GM12878 (cell line): ENCODE measurements around the gene ALG8. TPM values are rescaled to one million over a fixed set of nuclear protein-coding genes. Genes with fewer than 3 reads are reported as not detected.

Experiments
- ATAC-seq: fragments of 200-7000 bp; cut with Tn5 transposase; 3 replicates; pipeline ENCODE4 v1.9.1; 2020; ENCODE audit warnings: mild to moderate bottlenecking, moderate library complexity
- BruUV-seq: library from RNA; stranded (reverse); fragments of 400-500 nt; replicated peaks from 2 replicates; lab custom pipeline; 2021; lab: Mats Ljungman, UMichigan
- CTCF ChIA-PET: fragments of 300-600 bp; sonication (Branson Sonifier 250); formaldehyde crosslinking; extraction: SDS; loops from one replicate; lab custom pipeline; 2021; ENCODE audit warnings: inconsistent platforms; lab: Yijun Ruan, JAX
- POLR2A ChIA-PET: fragments of 350-600 bp; formaldehyde crosslinking; extraction: SDS; loops from one replicate; lab custom pipeline; 2021; ENCODE audit warnings: inconsistent platforms; lab: Charles Lee
- RAD21 ChIA-PET: fragments of 300-600 bp; sonication (Branson Sonifier 250); formaldehyde crosslinking; loops from one replicate; lab custom pipeline; 2023; ENCODE audit warnings: antibody characterized with exemption; ENCODE audit not compliant: unreplicated experiment; lab: Charles Lee
- SMC1A ChIA-PET: fragments of 300-600 bp; sonication (Branson Sonifier 250); formaldehyde crosslinking; loops from one replicate; lab custom pipeline; 2023; ENCODE audit not compliant: unreplicated experiment, uncharacterized antibody; lab: Charles Lee
- DNase-seq: peaks from one replicate; pipeline ENCODE4 v3.0.0-alpha.2; 2011; ENCODE audit warnings: low read depth, low spot score
- FAIRE-seq: peaks from 3 replicates; lab custom pipeline; 2011; peaks lifted over from hg19 to GRCh38; lab: Jason Lieb, UNC
- H2AFZ ChIP-seq: 2 replicates; pipeline ENCODE4 v1.6.0; 2011; ENCODE audit warnings: low read depth, low read length, control low read depth; ENCODE audit not compliant: control insufficient read depth
- H3K27ac ChIP-seq: 2 replicates; pipeline ENCODE4 v1.5.1; 2011; ENCODE audit warnings: control low read depth; ENCODE audit not compliant: control insufficient read depth, insufficient read depth
- H3K27me3 ChIP-seq, 2 experiments: replicated peaks in 1 of 2; 2 replicates each; pipeline versions ENCODE4 v1.6.0 to v1.6.1; 2011; ENCODE audit warnings: low read length in 1 of 2; ENCODE audit not compliant: control insufficient read depth in 2 of 2, insufficient read depth in 2 of 2
- H3K36me3 ChIP-seq, 2 experiments: 2 replicates each; pipeline ENCODE4 v1.5.1; 2011; ENCODE audit warnings: low read length in 1 of 2; ENCODE audit not compliant: control insufficient read depth in 2 of 2, insufficient read depth in 2 of 2
- H3K4me1 ChIP-seq: 2 replicates; pipeline ENCODE4 v1.6.1; 2011; ENCODE audit warnings: mild to moderate bottlenecking, low read length, moderate library complexity, mixed read lengths; ENCODE audit not compliant: control insufficient read depth, insufficient read depth
- H3K4me2 ChIP-seq: 2 replicates; pipeline ENCODE4 v1.6.0; 2011; ENCODE audit warnings: control low read depth; ENCODE audit not compliant: control insufficient read depth, insufficient read depth
- H3K4me3 ChIP-seq: fragments of 200-600 bp; sonication (generic); 2 replicates; pipeline ENCODE4 v1.5.1; 2016
- H3K79me2 ChIP-seq: 2 replicates; pipeline ENCODE4 v1.6.0; 2011; ENCODE audit warnings: low read length; ENCODE audit not compliant: control insufficient read depth, insufficient read depth
- H3K9ac ChIP-seq: 2 replicates; pipeline ENCODE4 v1.8.0; 2011; ENCODE audit warnings: low read length, control low read depth, mixed read lengths; ENCODE audit not compliant: control insufficient read depth, insufficient read depth
- H3K9me3 ChIP-seq: replicated peaks from 3 replicates; pipeline ENCODE4 v1.5.1; 2011; ENCODE audit warnings: mild to moderate bottlenecking, low read length; ENCODE audit not compliant: control insufficient read depth, insufficient read depth
- H4K20me1 ChIP-seq: 2 replicates; pipeline ENCODE4 v1.6.0; 2011; ENCODE audit not compliant: control insufficient read depth, insufficient read depth
- CUX1 ChIP-seq: IDR thresholded peaks from 2 replicates; pipeline ENCODE4 v1.6.1; 2012; ENCODE audit warnings: improper control_type of control experiment, low read depth, low read length; ENCODE audit not compliant: insufficient replicate concordance
- EED ChIP-seq: sonication (generic); IDR thresholded peaks from 2 replicates; pipeline ENCODE4 v1.6.1; 2016; ENCODE audit warnings: antibody characterized with exemption, low read depth
- FOXM1 ChIP-seq: IDR thresholded peaks from 2 replicates; pipeline ENCODE4 v1.6.1; 2012; ENCODE audit warnings: low read depth, mild to moderate bottlenecking, inconsistent platforms, low read length, moderate library complexity
- IRF3 ChIP-seq: fragments of 450-650 bp; IDR thresholded peaks from 2 replicates; pipeline ENCODE4 v1.6.1; 2014; ENCODE audit warnings: mild to moderate bottlenecking
- PAX8 ChIP-seq: fragments of 450-650 bp; IDR thresholded peaks from 2 replicates; pipeline ENCODE4 v1.6.1; 2017; ENCODE audit warnings: mild to moderate bottlenecking, moderate library complexity
- RAD51 ChIP-seq: fragments of 450-650 bp; IDR thresholded peaks from 2 replicates; pipeline ENCODE4 v1.6.1; 2016; ENCODE audit warnings: moderate library complexity, mild to moderate bottlenecking, inconsistent platforms
- SKIL ChIP-seq: fragments of 450-650 bp; IDR thresholded peaks from 2 replicates; pipeline ENCODE4 v1.6.1; 2017; ENCODE audit warnings: mild to moderate bottlenecking, low read depth, inconsistent platforms; ENCODE audit not compliant: poor library complexity, severe bottlenecking
- SMC3 ChIP-seq: IDR thresholded peaks from 2 replicates; pipeline ENCODE4 v1.6.1; 2011; ENCODE audit warnings: low read length, improper control_type of control experiment, borderline replicate concordance
- TCF12 ChIP-seq: IDR thresholded peaks from 2 replicates; pipeline ENCODE4 v1.6.1; 2011; ENCODE audit warnings: low read depth, mild to moderate bottlenecking, low read length
- USF1 ChIP-seq: IDR thresholded peaks from 2 replicates; pipeline ENCODE4 v1.6.1; 2011; ENCODE audit warnings: borderline replicate concordance, low read depth, mild to moderate bottlenecking, moderate library complexity, mixed read lengths, low read length; ENCODE audit not compliant: insufficient read depth; ENCODE audit errors: extremely low read length
- ZNF24 ChIP-seq: fragments of 450-650 bp; IDR thresholded peaks from 2 replicates; pipeline ENCODE4 v1.6.1; 2017; ENCODE audit warnings: antibody characterized with exemption, mild to moderate bottlenecking
- WGBS: methylation state at CpG from one replicate; pipeline ENCODE4 v1.1.6; 2016; ENCODE audit warnings: low lambda C conversion rate; ENCODE audit not compliant: insufficient replicate concordance, insufficient coverage; ENCODE audit errors: missing lambda C conversion rate; 5-methylcytosine and 5-hydroxymethylcytosine counted together
- in situ Hi-C: fragments of 300-500 bp; cut with MboI; formaldehyde crosslinking; loops from 9 replicates; pipeline ENCODE4 v1.14.3; 2018; ENCODE audit warnings: mixed read lengths
- intact Hi-C: fragments of 100-400 bp; cut with micrococcal nuclease; formaldehyde crosslinking; loops from one replicate; pipeline ENCODE4 v1.14.2; 2022; ENCODE audit not compliant: unreplicated experiment
- polyA plus RNA-seq, 11 experiments: library from polyadenylated mRNA; depleted of rRNA in 4 of 11; unstranded in 6 of 11; stranded (reverse) in 5 of 11; fragments of >200 nt; fragmentation: Nextera tagmentation in 4 of 11; fragmentation: Illumina TruSeq in 1 of 11; extraction: Ambion mirVana in 4 of 11; extraction: Trizol in 1 of 11; gene quantifications; 1 replicate in 1 of 11; 2 replicates in 10 of 11; pipeline versions ENCODE4 v1.2.1 to v1.2.3, GENCODE V29; 2011 to 2016; ENCODE audit warnings: inconsistent platforms in 2 of 11, missing spikeins in 2 of 11, low read depth in 1 of 11
- total RNA-seq, 4 experiments: library from RNA; depleted of rRNA in 3 of 4; stranded (reverse); fragments of >200 nt in 3 of 4; fragmentation: Illumina TruSeq in 1 of 4; extraction: Trizol in 1 of 4; gene quantifications; 2 replicates each; pipeline versions ENCODE4 v1.2.1 to v1.2.3, GENCODE V29; 2013 to 2021

ALG8 gene
- total and polyA plus RNA-seq, 10 of the 15 experiments (the other 5 are each of a cell fraction or from before 2014, with no cell fraction given): 45.7 to 105 (median 68.4) TPM

- RAD21 ChIA-PET: no interaction called here
These were observed 38.6 kb downstream of the ALG8 start for GRCh38 chr11:78100676-78101472.

More at GRCh38 chr11:78100676-78101472, 38.6 kb downstream of the ALG8 start:
- 100% methylated on average over 2 of the region's 2 CpGs for WGBS
- no TSS peak for BruUV-seq
- ChIA-PET CTCF (no interaction called here), POLR2A (no interaction called here), SMC1A (no interaction called here)
- no peak overlapping the region for H3K27ac ChIP-seq
- H4K20me1 ChIP-seq: no peaks in the 10 kb centered on the region
- H3K79me2 ChIP-seq: no peaks in the 10 kb centered on the region
- no peak overlapping the region for H3K9ac ChIP-seq
- in situ Hi-C loops (no loop called here), intact Hi-C loops (no loop called here)
- no peak for FAIRE-seq
- H3K36me3 ChIP-seq: peaks cover 2 to 16% of the 10 kb centered on the region in 2 experiments; a peak in 3 of 4 replicates
- DNase-seq: no peak
- H3K4me3 ChIP-seq: no peak overlapping the region
- H3K9me3 ChIP-seq: no peaks in the 10 kb centered on the region
- ATAC-seq: no peak
- TF ChIP-seq FOXM1 (no peak), TCF12 (no peak), CUX1 (no peak), SKIL (no peak), USF1 (no peak), ZNF24 (no peak), PAX8 (no peak), SMC3 (no peak), EED (no peak), RAD51 (no peak), IRF3 (no peak)
- H2AFZ ChIP-seq: no peak overlapping the region
- no peaks in the 10 kb centered on the region for H3K4me1 ChIP-seq
- H3K27me3 ChIP-seq: no peaks in the 10 kb centered on the region
- H3K4me2 ChIP-seq: no peak overlapping the region
